NOMO-1 (cell line): ENCODE measurements around the gene PNPLA2.
A peak's percentile ranks its signal among the peaks of the same experiment; 100 is the strongest.

ENCODE experiments used
- DNase-seq, 2 experiments: peaks; one replicate each; lab custom pipeline; 2025; ENCODE audit not compliant: unreplicated experiment in 2 of 2; lab: John Stamatoyannopoulos, UW

Gene PNPLA2

GRCh38 chr11:829176-829846, 10.6 kb downstream of the PNPLA2 start:
- DNase-seq, result no peak

- no peak for DNase-seq
These were observed 11.2 kb downstream of the PNPLA2 start for GRCh38 chr11:829847-830294.

GRCh38 chr11:830295-831117, 11.8 kb downstream of the PNPLA2 start:
- peak; percentile 64 to 72 for DNase-seq

- no peak for DNase-seq
These were observed 12.6 kb downstream of the PNPLA2 start for GRCh38 chr11:831118-831864.

- DNase-seq, result no peak
These were observed 13.3 kb downstream of the PNPLA2 start for GRCh38 chr11:831961-832528.

DNA sequence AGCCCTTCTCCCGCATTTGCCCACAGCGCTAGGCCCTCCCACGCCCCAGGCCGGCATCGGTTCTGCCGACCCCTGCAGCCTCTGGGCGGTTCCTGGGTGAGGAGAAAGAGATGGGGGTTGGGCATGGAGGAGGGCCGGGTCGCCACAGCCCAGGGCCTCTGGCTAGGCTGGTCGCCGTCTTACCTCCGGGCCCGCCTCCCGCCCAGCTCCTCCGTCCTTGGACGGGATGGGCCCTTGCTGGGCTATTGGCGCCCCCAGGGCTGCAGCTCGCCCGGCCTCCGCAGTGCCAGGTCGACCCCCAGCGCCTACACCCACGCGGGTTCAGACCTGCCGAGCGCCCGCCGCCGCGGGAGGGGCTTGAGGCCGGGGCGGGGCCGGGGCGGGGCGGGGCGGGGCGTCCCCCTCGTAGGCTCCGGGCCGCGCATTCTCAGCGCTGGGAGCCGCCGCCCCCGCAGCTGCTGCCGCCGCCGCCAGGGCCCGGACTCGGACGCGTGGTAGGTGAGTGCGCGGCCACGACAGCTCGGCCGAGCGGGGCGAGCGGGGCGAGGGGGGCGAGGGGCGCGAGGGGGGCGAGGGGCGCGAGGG, 13.9 kb downstream of the PNPLA2 start, which contains the start of gene CD151:
CD151 (plus strand) TSS at position 424 of the 585 bp plus-strand sequence. CDS start 3,118 bp downstream, outside the sequence.
- DNase-seq, result peak; percentile 15 to 47

GRCh38 chr11:833114-833791, 14.5 kb downstream of the PNPLA2 start:
- DNase-seq, result peak in 1 of 2 experiments; percentile 47

GRCh38 chr11:833849-834311, 15.2 kb downstream of the PNPLA2 start:
- no peak for DNase-seq

- no peak for DNase-seq
These were observed 15.9 kb downstream of the PNPLA2 start for GRCh38 chr11:834371-835316.

DNA sequence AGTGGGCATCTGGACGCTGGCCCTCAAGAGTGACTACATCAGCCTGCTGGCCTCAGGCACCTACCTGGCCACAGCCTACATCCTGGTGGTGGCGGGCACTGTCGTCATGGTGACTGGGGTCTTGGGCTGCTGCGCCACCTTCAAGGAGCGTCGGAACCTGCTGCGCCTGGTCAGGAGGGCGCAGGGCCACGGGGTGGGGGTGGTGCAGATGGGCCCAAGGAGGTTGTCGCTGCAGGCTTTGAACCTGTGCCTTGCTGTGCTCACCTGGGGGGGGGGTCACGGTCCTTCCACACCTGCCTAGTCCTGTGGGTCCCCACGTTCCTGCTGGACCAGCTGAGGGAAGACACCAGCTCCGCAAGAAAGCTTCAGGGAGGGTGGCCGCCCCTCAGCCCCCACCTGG, 17.6 kb downstream of the PNPLA2 start:
- DNase-seq, result no peak

DNA sequence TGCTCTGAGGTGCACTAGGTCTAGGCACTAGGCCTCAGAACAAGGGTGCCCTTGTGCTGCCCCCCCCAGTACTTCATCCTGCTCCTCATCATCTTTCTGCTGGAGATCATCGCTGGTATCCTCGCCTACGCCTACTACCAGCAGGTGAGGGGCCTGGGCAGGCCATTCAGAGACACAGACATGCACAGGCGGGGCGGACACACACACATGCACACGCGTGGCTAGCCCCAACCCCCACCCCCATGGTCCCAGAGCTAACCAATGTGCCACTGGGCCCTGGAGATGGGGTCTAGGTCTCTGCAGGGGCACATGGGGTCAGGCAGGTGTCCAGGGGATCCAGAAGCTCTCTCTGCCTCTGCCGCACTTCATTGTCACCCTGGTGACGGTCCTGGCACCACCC, 18.0 kb downstream of the PNPLA2 start:
- DNase-seq, result no peak

DNA sequence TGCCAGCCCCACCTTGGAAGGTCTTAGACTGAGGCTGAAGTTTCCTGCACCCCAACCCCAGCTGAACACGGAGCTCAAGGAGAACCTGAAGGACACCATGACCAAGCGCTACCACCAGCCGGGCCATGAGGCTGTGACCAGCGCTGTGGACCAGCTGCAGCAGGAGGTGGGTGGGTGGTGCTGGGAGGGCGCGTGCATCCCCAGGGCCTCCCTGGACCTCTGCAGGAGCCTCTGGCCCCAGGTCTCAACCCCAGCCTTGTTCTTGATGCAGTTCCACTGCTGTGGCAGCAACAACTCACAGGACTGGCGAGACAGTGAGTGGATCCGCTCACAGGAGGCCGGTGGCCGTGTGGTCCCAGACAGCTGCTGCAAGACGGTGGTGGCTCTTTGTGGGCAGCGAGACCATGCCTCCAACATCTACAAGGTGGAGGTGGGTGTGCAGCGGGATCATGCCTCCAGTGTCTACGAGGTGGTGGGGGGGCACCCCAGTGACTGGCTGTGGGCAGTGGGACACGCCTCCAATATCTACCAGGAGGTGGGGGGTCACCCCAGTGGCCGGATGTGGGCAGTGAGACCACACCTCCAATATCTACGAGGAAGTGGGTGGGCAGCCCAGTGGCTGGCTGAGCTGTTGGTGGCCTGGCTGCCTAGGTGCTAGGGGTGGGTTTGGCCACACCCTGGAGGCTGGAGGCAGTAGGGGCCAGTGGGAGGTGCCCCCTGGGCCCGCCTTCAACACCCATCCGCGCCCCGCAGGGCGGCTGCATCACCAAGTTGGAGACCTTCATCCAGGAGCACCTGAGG, 18.7 kb downstream of the PNPLA2 start:
- no peak for DNase-seq

- no peak for DNase-seq
These were observed 19.2 kb downstream of the PNPLA2 start for GRCh38 chr11:837990-838307.

DNA sequence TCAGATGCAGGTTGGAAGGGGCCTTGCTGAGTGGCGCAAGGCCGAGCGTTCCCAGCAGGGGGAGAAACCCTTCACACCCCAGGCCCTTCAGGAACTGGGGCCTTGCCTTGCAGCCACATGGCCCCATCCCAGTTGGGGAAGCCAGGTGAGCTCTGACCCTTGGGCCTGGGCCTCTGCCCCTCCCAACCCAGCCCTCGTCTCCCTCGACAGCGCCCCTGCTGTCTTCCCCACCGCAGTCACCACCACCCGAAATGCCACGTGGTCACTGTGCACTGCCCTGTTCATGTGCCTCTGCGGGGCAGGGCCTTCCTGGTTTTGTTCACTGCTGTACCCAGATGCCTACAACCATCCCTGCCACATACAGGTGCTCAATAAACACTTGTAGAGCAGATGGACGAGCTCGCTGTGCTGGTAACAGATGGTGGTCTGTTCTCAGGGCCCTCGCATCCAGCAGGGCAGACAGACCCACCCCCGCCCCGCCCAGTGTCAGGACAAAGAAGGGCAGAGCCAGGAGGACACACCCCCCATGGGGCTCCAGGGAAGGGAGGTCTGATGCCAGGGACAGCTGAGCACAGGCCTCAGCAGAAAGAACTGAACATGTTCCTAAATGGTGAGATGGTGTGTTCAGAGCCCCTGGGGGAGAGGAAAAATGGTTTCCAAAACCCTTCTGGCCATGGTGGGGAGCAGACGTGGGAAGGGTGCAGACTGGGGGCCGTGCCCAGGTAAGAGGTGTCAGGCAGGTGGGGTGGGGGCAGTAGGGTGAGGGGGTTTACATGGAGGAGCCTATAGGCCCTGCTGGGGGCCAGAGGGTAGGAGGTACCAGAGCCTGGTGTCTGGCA, 19.9 kb downstream of the PNPLA2 start:
- DNase-seq, result no peak

DNA sequence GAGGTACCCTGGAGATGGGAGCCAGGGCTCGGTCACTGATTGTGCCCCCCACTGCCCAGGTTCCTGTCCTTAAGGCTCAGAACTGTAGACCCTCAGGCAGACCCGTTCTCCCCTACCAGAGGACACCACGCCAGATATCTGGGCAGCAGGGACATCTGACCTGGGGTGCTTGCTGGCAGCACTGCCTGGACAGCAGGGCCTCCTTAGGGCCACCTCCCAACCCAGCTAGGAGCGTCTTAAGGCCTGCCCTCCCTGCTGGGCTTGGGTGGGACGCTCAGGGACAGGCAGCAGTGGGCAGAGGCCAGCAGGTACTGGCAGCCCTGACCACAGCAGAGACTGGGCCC, 20.5 kb downstream of the PNPLA2 start:
- DNase-seq, result no peak

DNA sequence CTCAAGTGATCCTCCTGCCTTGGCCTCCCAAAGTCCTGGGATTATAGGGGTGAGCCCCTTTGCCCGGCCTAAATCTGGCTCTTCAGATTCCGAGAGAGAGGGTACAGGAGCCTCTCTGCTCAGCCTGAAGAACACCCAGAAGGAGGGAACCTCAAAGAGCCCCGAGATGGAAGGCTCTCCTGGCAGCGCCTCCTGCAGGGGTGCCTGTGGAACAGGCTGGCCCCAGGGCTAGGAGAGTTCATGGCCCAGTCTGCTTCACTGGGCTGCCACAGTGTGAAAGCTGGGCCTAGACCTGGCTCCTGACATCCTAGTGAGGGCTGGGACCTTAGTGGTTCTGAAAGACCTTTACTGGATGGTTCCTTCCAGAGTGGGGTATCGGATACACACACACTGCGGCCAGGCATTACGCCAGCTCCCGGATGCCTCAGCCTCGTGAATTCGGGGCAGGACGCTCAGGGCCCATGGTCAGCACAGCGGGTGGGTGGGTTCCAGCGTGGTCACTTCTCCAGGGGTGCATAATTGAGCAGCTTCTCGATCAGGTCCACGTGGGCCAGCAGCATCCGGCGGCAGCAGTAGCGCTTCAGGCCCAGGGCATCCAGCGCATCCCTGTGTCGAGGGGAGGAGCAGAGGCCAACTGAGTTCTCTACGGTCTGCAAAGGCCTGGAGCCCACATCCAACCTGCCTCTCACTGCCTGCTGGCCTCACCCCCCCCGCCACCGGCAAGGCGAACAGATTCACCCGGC, 21.3 kb downstream of the PNPLA2 start:
- no peak for DNase-seq

- no peak for DNase-seq
These were observed 23.3 kb downstream of the PNPLA2 start for GRCh38 chr11:841981-842369.
